HG03342 (cell line): Measurements from ENCODE around the gene IL15RA.

Source experiments
- ATAC-seq: cut with Tn5 transposase; IDR thresholded peaks from one replicate; pipeline ENCODE4 v1.9.1; 2021; ENCODE audit warnings: mild to moderate bottlenecking, moderate library complexity; ENCODE audit not compliant: unreplicated experiment

The IL15RA gene, protein sequence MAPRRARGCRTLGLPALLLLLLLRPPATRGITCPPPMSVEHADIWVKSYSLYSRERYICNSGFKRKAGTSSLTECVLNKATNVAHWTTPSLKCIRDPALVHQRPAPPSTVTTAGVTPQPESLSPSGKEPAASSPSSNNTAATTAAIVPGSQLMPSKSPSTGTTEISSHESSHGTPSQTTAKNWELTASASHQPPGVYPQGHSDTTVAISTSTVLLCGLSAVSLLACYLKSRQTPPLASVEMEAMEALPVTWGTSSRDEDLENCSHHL

DNA sequence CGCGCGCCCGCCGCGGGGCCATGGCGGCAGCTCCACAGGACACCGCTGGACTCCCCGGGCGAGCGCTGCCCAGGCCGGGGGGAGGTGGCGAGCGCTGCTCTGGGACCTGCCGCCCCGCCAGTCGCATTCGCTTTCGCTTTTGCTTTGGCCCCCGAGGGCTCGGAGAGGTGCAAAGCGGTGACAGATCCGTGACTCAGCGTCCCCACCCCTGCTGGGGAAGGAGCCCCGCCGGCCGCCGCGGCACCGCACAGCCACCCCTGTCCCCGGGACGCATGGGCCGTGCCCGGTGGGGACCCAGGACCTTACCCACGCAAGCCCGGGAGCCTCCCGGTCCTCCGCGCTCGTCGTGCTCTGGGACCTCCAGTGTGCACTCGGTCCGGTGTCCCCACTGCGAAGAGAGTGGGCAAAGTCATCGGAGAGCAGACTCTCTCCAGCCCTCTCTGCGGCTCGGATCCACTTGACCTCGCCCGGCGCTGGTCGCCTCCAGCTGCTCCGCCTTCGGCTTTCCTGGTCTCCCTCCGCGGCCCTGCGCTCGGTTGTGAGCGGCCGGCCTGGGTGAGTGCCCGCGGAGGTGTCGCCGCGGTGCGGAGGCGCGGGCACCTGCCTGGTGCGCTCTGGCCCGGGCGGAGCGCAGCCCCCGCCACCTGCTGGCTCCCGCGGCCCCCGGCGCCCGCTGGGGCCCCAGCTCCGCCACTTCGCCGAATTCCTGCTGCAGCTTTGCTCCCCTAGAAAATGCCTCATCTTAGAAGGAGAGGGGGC lies at the start of gene IL15RA:
Gene IL15RA (minus strand): TSS at position 73 of the 759 bp plus-strand sequence. CDS start 51 bp downstream, at position 22.
- peak; percentile 70 for ATAC-seq

DNA sequence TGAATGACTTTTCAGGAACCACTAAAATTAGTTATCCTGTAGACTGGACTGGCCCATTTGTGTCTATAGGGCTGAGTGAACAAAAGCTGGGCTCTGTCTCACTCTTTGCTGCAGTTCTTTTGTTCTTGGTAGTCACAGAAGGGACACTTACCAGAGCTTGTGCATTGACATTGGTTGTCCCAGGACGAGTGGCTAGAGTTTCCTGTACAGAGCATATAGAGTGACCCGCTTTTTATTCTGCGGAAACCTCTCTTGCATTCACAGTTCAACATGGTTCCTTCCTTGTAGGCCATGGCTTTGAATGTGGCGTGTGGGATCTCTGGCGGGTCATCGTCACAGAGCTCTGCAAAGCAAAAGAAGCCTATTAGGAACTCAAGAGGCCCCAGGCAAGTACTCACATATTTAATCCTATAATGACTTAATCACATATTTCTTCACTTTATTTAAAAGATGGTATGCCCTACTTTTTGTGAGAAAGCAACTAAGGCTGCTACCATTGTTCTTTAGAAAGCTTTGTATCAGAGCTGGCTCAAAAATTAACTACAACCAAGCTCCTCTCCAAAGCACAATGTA lies 48.4 kb upstream of the IL15RA start:
- no peak for ATAC-seq

DNA sequence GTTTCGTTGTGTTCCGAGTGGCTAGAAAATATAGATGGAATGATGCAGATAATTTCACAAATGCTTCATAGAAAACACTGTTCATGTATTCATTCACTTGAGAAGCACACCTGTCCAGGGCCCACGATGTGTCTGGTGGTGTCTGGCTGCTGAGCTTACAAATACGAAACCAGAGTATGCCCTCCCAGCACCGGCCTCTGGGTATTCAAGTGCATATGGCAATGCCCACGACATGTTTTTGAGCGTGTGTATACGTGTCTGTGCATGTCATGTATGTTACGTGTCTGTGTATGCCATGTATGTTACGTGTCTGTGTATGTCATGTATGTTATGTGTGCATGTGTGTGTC lies 47.0 kb upstream of the IL15RA start:
- ATAC-seq, result no peak

DNA sequence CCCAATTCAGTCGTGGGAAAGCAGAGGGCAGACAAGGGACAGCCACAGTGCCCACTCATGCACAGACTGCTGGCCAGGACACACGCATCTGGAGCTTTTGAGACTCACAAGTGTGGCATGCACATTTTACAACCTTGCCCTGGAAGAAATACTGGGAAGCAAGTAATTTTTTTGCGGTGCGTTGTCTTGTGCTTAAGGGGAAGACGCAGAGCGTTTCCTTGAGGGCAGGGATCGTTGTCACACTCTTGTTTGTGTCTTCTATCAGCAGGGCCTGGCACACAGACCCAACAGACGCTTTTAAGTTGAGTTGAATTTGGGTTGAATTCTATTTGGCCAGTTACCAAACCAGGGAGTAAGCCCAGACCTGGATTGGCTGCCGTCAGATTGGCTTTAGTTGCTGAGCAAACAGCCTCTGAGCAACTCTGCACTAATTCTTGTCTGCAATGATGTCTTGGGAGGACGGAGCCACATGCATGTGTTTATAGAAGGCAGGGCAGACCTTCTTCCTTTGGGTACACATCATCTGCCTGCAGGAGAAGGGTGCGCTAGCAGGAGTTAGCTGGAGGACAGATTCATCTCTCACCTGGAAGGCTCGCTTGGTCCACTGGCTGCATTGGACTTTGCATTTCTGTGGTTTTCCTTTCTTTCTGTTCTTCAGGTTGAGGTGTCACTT lies 46.5 kb upstream of the IL15RA start:
- ATAC-seq, result no peak

DNA sequence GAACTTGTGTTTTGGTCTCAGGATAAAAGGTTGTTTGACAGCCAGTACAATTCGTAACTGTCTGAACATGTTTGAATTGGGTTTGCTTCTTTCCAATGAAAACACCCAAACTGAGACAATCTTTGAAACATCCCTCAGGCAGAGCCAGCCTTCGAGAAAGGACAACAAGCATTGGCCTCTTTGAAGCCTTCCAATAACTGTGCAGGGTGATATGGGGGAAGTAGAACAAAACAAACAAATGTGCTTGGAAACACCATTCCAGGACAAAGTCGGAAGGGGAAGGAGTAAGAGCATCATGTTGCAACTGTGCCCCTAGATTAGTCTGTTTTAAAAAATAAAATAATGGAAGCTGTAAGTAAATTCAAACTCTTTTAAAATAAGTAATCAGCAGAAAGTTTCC lies 45.3 kb upstream of the IL15RA start:
- ATAC-seq, result no peak

DNA sequence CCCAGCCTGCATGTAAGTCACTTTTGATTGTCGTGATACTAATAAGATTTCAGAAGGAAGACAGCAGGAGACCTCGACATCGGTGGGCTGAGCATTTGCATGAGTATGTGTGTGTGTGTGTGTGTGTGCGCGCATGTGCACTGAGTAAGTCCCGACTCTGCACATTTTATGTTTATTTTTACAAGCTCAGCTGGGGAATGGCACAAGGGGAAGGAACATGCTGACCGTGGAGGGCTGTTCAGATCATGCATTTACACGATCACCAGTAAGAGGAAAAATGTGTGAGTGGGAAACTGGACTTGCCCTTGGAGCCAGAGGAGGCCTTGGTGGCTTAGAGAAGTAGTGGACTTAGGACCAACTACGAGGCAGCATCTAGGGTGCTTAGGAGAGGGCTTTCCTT lies 43.5 kb upstream of the IL15RA start:
- no peak for ATAC-seq

DNA sequence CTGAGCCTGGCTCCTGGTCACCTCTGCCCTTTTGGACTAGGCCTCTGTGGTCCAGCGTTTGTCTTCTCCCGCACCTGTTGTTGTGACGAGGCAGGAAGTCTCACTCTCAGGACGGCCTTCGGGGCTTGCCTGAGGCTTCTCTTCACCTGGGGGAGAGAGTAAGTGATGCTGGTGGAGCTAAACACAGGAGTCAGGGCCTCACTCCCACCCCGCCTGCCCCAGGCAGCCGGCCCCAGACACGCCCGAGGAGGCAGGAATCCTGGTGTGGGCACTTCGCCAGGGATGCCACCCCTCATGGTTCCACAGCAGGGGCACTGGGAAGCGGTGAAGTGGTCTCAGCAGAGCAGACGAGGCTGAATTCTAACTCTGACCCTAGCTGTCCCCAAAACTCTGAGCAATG lies 42.5 kb upstream of the IL15RA start:
- no peak for ATAC-seq

DNA sequence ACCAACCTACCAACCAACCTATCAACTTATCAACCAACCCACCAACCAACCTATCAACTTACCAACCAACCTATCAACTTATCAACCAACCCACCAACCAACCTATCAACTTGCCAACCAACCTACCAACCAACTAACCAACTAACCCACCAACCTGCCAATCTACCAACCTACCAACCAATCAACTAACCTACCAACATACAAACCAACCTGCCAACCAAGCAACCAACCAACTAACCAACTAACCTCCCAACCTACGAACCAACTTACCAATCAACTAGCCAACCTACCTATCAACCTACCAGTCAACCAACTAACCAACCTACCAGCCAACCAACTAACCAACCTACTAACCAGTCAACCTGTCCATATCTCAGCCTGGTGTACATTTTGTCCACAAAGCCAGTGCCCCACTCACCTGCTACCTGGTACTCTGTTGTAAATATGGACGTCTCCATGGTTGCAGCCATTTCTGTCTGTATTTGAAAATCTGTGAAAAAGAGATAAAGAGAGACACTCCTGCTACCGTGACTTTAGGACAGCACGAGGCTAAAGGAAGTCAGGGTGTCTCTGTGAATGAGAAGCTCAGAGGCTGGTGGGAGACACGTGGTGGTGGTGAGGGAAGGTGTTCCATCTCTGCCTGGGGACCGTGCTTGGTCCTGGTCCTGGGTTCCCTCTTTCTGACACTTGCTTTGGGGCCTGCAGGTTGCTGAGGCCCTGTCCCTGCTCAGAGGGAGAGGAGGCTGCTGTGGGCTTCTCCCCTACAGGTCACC lies 41.9 kb upstream of the IL15RA start:
- ATAC-seq, result no peak

DNA sequence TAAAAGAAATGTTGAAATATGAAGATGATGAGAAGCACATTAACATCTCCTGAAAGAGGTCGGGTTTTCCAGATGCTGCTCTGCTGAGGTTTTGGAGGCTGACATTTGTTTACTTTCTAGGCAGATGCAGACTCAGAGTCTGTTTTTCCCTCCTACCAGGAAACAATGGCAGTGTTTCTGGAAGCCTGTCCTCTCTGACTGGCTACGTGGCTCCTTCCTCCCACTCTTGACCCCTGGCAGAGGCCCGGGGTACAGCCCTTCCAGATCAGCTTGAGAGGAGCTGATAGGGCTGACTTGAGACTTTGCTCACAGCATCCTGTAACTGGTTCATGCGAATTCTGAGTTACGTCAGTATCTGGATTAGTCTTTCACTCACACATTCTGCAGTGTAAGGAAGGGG lies 41.1 kb upstream of the IL15RA start:
- ATAC-seq, result no peak

DNA sequence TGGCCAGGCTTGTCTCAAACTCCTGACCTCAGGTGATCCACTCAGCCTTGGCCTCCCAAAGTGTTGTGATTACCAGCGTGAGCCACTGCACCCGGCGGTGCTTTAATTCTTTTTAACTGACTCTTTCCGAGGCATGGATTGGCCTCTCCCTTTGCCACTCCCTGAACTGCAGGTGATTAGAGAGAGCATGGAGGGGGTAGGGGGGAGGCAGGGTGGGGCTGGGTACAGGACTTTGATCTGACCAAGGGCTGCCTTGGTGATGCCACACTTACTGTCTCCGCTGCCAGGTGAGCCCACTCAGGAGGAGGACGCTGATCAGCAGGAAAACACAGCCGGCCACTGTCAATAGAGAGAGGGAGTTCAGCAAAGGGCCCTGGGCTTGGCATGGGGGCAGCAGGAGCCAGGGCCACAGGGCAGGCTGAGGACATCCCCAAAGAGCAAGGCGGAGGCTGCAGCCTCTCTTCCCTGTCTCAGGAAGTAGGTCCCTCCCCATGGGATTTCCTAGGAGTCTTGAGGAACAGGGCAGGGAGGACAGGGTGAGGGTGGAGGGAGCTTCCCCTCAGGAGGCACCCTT lies 40.5 kb upstream of the IL15RA start:
- no peak for ATAC-seq

DNA sequence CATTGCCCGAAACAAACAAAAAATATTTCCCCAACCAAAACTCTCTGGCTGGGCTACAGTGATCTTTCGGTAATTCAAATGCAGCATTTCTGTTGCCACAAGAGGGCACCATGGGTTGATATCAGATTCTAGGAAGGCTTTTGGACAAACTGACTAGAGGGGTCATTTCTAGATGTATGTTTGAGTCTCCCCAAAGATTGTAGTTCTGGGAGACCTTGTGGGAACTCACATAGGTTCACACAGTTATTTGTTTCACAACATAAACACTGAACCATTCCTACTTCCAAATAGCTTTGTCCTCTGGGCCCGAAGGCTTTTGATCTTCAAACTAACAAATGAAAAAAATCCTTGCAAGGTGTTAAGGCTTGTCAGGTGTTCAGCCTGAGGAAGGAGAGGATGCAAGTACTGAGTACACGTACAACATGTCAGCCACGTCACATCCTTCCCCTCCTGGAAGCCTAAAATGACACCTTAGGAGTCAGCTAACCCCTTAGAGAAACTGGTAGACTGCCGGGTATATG lies 37.0 kb upstream of the IL15RA start:
- ATAC-seq, result no peak

DNA sequence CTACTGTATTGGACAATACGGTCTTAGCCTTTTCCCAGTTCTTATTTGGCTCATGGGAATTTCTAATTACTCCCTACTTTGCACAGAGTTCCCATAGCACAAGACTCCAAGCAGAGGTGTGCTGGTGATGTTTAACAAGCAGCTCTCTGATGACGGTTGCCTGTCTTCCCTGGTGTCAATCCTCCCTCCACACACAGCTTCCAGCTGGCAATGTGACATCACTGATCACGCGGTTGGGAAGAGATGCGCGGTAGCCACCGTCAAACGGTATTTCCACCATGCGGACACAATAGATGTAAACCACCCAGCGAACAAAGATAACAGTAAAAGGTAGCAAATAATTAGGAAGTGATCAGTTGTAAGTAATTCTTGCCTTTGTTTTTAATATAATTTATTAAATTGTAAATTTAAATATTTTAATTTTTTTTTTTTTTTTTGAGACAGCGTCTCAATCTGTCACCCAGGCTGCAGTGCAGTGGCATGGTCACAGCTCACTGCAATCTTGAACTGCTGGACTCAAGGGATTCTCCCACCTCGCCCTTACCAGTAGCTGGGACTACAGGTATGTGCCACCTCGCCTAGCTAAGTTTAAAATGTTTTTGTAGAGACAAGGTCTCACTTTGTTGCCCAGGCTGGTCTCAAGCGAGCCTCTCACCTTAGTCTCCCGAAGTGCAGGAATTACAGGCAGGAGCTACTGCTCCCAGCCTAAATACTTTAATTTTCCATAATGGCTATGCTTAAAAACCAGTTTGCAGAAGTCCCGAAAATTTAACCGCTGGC lies 36.3 kb upstream of the IL15RA start:
- no peak for ATAC-seq

DNA sequence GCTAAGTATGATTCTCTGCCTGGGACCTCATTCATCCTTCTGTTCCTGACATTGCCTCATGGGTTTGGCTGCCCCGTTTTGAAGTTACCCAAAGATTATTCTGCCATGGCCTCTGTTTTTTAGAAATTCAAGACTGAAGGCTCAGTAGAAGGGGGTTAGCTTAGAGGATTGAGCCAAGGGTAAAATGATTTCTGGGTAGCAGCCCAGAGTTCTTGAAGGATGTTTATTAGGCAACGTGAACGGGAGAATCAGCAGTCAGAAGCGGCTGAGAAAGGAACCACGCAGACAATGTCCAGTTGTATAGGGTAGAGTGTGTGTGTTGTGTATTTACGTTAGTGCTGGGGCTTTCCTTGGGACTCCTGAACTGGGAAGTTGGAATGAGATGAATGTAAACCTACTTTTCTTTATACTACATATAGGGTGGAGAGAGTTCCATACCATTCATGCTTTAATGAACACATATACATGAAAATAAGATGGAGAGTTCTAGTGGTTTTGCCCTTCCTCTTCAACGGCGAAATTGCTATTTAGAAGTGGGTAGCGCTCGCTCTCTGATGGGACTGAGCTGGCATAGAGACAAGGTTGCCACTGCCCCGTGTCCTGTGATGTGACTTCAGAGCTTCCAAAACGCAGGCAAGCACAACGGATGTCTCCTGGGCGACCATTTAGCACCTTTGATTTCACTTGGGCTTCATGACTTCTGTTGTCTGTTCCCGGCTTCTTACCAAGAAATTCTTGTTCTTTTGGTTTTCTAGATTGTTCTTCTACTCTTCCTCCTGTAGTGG lies 35.0 kb upstream of the IL15RA start:
- no peak for ATAC-seq

DNA sequence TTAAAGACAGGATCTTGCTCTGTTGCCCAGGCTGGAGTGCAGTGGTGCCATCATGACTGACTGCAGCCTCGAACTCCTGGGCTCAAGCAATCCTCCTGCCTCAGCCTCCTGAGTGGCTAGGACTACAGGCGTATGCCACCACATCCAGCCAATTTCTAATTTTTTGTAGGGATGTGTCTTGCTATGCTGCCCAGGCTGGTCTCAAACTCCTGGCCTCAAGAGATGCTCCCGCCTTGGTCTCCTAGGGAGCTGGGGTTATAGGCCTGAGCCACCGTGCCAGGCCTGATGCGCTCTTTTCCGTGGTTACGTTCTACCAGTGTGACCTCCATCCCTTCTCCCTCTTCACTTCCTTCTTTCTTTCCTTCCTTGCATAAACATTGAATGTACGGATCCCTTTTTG lies 34.2 kb upstream of the IL15RA start:
- ATAC-seq, result no peak

DNA sequence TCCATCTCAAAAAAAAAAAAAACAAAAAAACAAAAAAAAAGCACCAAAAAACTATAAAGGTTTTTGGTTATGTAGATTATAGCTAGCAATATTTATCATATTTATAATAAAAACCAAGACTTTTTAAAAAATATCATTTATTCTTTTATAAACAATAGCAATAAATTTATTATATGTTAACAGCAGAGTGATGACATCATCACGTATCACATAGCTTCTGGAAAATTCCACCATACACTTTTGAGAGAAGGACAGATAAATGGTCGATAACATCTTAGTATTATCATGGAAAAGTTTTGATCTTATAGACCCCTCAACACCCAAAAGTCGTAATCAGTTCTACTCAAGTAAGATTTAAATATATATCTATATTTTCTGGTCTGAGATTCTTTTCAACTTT lies 33.2 kb upstream of the IL15RA start:
- no peak for ATAC-seq

DNA sequence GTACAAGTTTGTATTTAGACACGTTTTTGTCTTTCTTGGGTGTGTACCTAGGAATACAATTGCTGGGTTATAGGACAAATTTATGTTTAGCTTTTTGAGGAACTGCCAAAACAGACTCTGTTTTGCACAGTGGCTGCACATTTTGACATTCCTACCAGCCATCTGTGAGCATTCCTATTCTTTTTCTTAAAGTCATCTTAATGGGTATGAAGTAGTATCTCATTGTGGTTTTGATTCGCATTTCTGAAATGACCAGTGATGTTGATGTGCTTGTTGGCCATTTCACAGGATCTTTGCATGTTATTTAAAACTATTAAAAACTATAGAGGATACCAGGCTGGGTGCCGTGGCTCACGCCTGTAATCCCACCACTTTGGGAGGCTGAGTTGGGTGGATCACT lies 32.6 kb upstream of the IL15RA start:
- ATAC-seq, result no peak

DNA sequence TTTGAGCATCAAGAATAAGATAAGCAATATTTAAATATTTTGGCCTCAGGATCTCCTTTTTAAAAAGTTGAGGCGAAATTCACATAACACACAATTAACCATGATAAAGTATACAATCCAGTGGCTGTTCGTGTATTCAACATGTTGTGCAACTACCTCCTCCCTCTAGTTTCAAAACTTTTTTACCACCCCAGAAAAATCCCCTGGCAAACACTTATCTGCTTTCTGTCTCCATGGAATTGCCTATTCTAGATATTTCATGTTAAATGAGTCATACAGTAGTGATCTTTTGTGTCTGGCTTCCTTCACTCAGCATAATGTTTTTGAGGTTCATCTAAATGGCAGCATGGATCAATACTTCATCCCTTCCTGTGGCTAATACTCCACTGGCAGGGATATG lies 31.8 kb upstream of the IL15RA start:
- ATAC-seq, result no peak

DNA sequence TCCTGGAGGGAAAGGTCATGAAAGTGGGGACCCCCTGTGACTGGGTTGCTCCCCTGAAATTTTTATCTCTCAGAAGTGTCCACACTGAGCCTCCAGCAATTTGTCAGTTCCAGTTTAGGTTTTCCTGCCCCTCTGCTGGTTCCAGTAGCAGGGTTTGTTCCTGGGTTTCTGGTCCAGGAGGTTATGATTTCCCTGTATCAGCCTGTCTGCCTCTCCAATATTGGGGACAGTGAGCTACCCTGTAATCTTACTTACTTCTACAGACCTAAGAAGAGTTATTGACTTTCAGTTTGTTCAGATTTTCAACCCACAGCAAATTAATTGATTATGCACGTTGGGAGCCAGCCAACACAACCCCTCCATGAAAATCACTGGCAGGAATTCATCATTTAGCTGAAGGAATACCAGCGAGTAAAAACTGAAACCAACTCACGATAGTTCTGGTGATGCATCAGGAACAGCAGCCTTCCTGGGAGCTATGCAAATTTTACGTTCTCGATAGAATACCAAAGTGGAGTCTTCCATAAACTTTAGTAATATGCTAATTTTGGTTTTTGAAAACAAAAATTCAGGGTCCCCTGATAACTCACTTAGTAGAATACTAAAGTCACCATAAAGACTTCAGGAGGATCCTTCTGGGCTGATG lies 31.3 kb upstream of the IL15RA start:
- no peak for ATAC-seq
